K562 (cell line): Measurements from ENCODE around the gene RCOR1. TPM values are rescaled to one million over a fixed set of nuclear protein-coding genes. Genes with fewer than 3 reads are reported as not detected.

Experiments used
- ATAC-seq: fragments of 200-7000 bp; cut with Tn5 transposase; 3 replicates; pipeline ENCODE4 v1.9.1; 2020; ENCODE audit warnings: moderate library complexity
- BruUV-seq: library from RNA; stranded (reverse); fragments of 400-500 nt; replicated peaks from 2 replicates; lab custom pipeline; 2021; lab: Mats Ljungman, UMichigan
- CTCF ChIA-PET: fragments of 300-600 bp; formaldehyde crosslinking; extraction: SDS; loops from one replicate; lab custom pipeline; 2021; ENCODE audit warnings: low intra/inter-chr PET ratio; lab: Yijun Ruan, JAX
- POLR2A ChIA-PET: fragments of 300-600, 350-650 bp; sonication (Branson Sonifier 250); formaldehyde crosslinking; extraction: SDS; loops from one replicate; lab custom pipeline; 2021; ENCODE audit warnings: antibody characterized with exemption, inconsistent platforms; lab: Yijun Ruan, JAX
- DNase-seq, 4 experiments: peaks; one replicate each; pipeline versions ENCODE4 v3.0.0 to v3.0.0-alpha.2; 2011 to 2018; ENCODE audit warnings: low spot score in 3 of 4, mixed read lengths in 3 of 4; ENCODE audit errors: extremely low read depth in 1 of 4
- FAIRE-seq: peaks from 2 replicates; lab custom pipeline; 2011; peaks lifted over from hg19 to GRCh38; lab: Jason Lieb, UNC
- H2AFZ ChIP-seq: 2 replicates; pipeline ENCODE4 v1.6.0; 2011; ENCODE audit warnings: low read depth, low read length, control low read depth, inconsistent platforms
- H3K27ac ChIP-seq: fragments of 200-600 bp; 3 replicates; pipeline ENCODE4 v1.8.0; 2011; ENCODE audit warnings: low read depth, mild to moderate bottlenecking, control low read depth, inconsistent platforms, low read length, moderate library complexity, mixed read lengths; ENCODE audit errors: extremely low read depth
- H3K27me3 ChIP-seq, 2 experiments: fragments of 300-600 bp in 1 of 2; 2 replicates in 1 of 2; 3 replicates in 1 of 2; pipeline versions ENCODE4 v1.6.0 to v1.8.0; 2011; ENCODE audit warnings: inconsistent platforms in 2 of 2, low read length in 2 of 2, mild to moderate bottlenecking in 1 of 2, mixed read lengths in 1 of 2, moderate library complexity in 1 of 2; ENCODE audit not compliant: control insufficient read depth in 2 of 2, insufficient read depth in 2 of 2
- H3K36me3 ChIP-seq: fragments of 300-600 bp; 3 replicates; pipeline ENCODE4 v1.8.0; 2011; ENCODE audit warnings: mild to moderate bottlenecking, low read length, inconsistent platforms; ENCODE audit not compliant: control insufficient read depth, insufficient read depth
- H3K4me1 ChIP-seq, 2 experiments: fragments of 200-600 bp in 1 of 2; replicated peaks in 1 of 2; 2 replicates in 1 of 2; 3 replicates in 1 of 2; pipeline versions ENCODE4 v1.5.1 to v1.8.0; 2011; ENCODE audit warnings: inconsistent platforms in 2 of 2, low read length in 2 of 2, mild to moderate bottlenecking in 1 of 2, mixed read lengths in 1 of 2, moderate library complexity in 1 of 2; ENCODE audit not compliant: control insufficient read depth in 2 of 2, insufficient read depth in 2 of 2
- H3K4me2 ChIP-seq: 2 replicates; pipeline ENCODE4 v1.6.1; 2011; ENCODE audit warnings: low read length, control low read depth, inconsistent platforms, mixed read lengths; ENCODE audit not compliant: insufficient read depth
- H3K4me3 ChIP-seq: fragments of 200-600 bp; sonication (generic), shearing (Covaris generic); 2 replicates; pipeline ENCODE4 v1.5.1; 2016; ENCODE audit warnings: control low read depth, inconsistent platforms
- H3K79me2 ChIP-seq: fragments of 200-600 bp; 3 replicates; pipeline ENCODE4 v1.8.0; 2011; ENCODE audit warnings: low read length, inconsistent platforms; ENCODE audit not compliant: control insufficient read depth, insufficient read depth
- H3K9ac ChIP-seq, 2 experiments: 2 replicates each; pipeline versions ENCODE4 v1.6.0 to v1.6.1; 2011; ENCODE audit warnings: low read depth in 2 of 2, low read length in 2 of 2, control low read depth in 1 of 2, inconsistent platforms in 1 of 2, mild to moderate bottlenecking in 1 of 2, mixed read lengths in 1 of 2; ENCODE audit not compliant: insufficient read depth in 1 of 2
- H3K9me1 ChIP-seq: one replicate; pipeline ENCODE4 v1.6.0; 2011; ENCODE audit warnings: inconsistent platforms, mild to moderate bottlenecking, low read length, moderate library complexity; ENCODE audit not compliant: control insufficient read depth, insufficient read depth
- H3K9me3 ChIP-seq: replicated peaks from 2 replicates; pipeline ENCODE4 v1.5.1; 2011; ENCODE audit warnings: low read depth, low read length, inconsistent platforms; ENCODE audit not compliant: control insufficient read depth, insufficient read depth
- H4K20me1 ChIP-seq: replicated peaks from 2 replicates; pipeline ENCODE4 v1.6.1; 2011; ENCODE audit warnings: low read length, inconsistent platforms, mixed read lengths; ENCODE audit not compliant: control insufficient read depth, insufficient read depth
- HDAC3 ChIP-seq: fragments of 450-650 bp; IDR thresholded peaks from 2 replicates; pipeline ENCODE4 v1.6.1; 2018; ENCODE audit warnings: borderline replicate concordance, mild to moderate bottlenecking, moderate library complexity; ENCODE audit not compliant: partially characterized antibody
- POLR2G ChIP-seq: fragments of 200-400 bp; formaldehyde crosslinking; IDR thresholded peaks from 2 replicates; pipeline ENCODE4 v1.6.1; 2017; ENCODE audit warnings: low read depth, mild to moderate bottlenecking, antibody characterized with exemption, low read length, moderate library complexity
- PYGO2 ChIP-seq: fragments of 450-650 bp; IDR thresholded peaks from 2 replicates; pipeline ENCODE4 v1.6.1; 2016; ENCODE audit warnings: mild to moderate bottlenecking, missing genetic modification characterization, moderate library complexity, missing compliant biosample characterization
- ZNF311 ChIP-seq: fragments of 250-450 bp; sonication (Bioruptor Pico); IDR thresholded peaks from 2 replicates; pipeline ENCODE4 v1.4.0; 2020; ENCODE audit warnings: mild to moderate bottlenecking, moderate library complexity
- ZNF717 ChIP-seq: fragments of 250-450 bp; sonication (Bioruptor Pico); IDR thresholded peaks from 2 replicates; pipeline ENCODE4 v1.5.0; 2021
- WGBS: fragments of 100-300 bp; shearing (Covaris generic); methylation state at CpG from one replicate; pipeline ENCODE4 v1.1.6; 2016; ENCODE audit warnings: low coverage, mixed read lengths; ENCODE audit not compliant: insufficient coverage; ENCODE audit errors: missing lambda C conversion rate; 5-methylcytosine and 5-hydroxymethylcytosine counted together
- in situ Hi-C: fragments of 300-500 bp; cut with MboI; formaldehyde crosslinking; loops from 4 replicates; pipeline ENCODE4 v1.15.0; 2018; ENCODE audit warnings: inconsistent platforms, mixed read lengths
- intact Hi-C: fragments of 100-400 bp; cut with micrococcal nuclease; formaldehyde crosslinking; loops from 2 replicates; pipeline ENCODE4 v1.14.2; 2022
- polyA plus RNA-seq, 8 experiments: library from polyadenylated mRNA; depleted of rRNA in 4 of 8; stranded (reverse) in 5 of 8; unstranded in 3 of 8; fragments of >200 nt; fragmentation: Nextera tagmentation in 2 of 8; fragmentation: Illumina TruSeq in 1 of 8; extraction: Ambion mirVana in 2 of 8; extraction: Trizol in 1 of 8; gene quantifications; 2 replicates each; pipeline versions ENCODE4 v1.2.1 to v1.2.3, GENCODE V29; 2011 to 2014; ENCODE audit warnings: inconsistent platforms in 1 of 8, missing spikeins in 1 of 8
- total RNA-seq, 7 experiments: library from RNA; depleted of rRNA in 6 of 7; stranded (reverse); fragments of >200 nt in 6 of 7; fragmentation: Illumina TruSeq in 2 of 7; extraction: Trizol in 2 of 7; gene quantifications; 2 replicates each; pipeline versions ENCODE4 v1.2.1 to v1.2.3, GENCODE V29; 2011 to 2021; ENCODE audit warnings: low replicate concordance in 1 of 7
- TF ChIP-seq, protein P1 (sequence below): sonication (generic); formaldehyde crosslinking; IDR thresholded peaks from 2 replicates; pipeline ENCODE4 v1.5.0; 2020; ENCODE audit warnings: missing genetic modification reagents

RCOR1 gene
- total and polyA plus RNA-seq, 9 of the 15 experiments (the other 6 are each of a cell fraction or from before 2014, with no cell fraction given), result 8.5 to 47.9 (median 20.9) TPM

DNA sequence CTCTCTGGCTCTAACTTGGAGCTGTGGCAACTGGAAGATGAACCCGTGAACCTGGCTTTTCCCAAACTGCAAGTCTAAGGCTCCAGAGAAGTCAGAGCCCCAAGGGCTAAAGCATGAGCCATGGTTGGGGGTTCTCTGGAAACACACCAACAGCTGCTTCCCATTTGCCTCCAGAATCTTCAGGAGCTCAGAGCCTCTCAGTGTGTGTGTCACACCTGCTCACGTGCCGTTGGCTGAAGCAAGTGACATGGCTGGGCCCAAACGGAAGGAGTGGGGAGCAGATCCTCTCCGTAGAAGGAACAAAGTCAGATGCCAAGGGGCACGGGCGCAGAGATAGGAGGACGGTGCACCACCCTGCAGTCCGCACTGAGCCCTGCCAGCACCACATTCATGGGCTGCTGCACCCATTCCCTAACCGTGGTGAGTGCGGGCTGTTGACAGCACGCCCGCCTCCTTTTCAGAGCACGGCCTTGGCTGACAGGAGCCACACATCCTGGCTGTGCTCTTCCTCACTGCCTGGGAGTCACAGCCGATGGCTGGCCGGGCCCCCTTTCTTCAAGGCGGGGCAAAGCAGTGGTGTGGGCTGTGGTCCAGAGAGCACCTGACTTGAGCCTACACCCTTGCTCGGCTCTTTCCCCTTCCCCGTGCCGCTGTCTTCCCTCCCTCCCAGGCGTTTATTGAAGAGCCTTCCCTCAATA is 168.2 kb downstream of the RCOR1 start (continued):
- TF ChIP-seq HDAC3 (no peak), PYGO2 (no peak), ZNF717 (CRISPR knock-in tag) (no peak)

DNA sequence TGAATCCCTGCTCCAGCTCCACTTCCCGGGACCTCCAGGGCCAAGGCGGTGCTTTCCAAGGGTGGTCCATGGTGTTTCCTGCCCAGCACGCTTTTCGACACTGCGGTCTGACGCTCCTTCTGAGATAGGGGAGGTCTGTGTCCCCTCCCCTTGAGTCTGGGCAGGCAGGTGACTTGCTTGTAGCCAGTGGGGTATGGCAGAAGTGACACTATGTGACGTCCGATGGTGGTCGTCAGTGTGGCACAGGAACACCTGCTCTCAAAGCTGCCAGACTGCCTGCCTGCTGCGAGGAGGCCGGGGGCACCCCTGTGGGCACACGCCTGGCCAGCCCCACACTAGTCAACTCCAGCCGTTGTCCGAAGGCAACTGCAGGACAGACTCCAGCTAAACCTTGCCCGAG is 168.8 kb downstream of the RCOR1 start:
- no TSS peak for BruUV-seq
- Histone ChIP-seq H2AFZ (no peak overlapping the region), H3K27me3 (no peaks in the 10 kb centered on the region; a peak in 1 of 5 replicates), H3K9me3 (no peaks in the 10 kb centered on the region), H3K4me3 (no peak overlapping the region), H3K4me2 (no peak overlapping the region), H3K27ac (no peak overlapping the region), H3K9me1 (no peaks in the 10 kb centered on the region), H3K79me2 (no peaks in the 10 kb centered on the region), H3K9ac (peak overlapping the region in 1 of 2 experiments; percentile 52; a peak in 2 of 4 replicates), H3K36me3 (no peaks in the 10 kb centered on the region), H4K20me1 (no peaks in the 10 kb centered on the region), H3K4me1 (peaks cover 0 to 20% of the 10 kb centered on the region in 2 experiments; a peak in 2 of 5 replicates)
- ChIA-PET POLR2A (no interaction called here), CTCF (no interaction called here)
- no peak for DNase-seq
- FAIRE-seq, result no peak
- WGBS, result 42% methylated on average over 10 of the region's 15 CpGs
- TF ChIP-seq ZNF311 (CRISPR knock-in tag) (no peak), POLR2G (peak; percentile 24; the same call in 1 of the 2 replicates)
- TF ChIP-seq, protein P1, sequence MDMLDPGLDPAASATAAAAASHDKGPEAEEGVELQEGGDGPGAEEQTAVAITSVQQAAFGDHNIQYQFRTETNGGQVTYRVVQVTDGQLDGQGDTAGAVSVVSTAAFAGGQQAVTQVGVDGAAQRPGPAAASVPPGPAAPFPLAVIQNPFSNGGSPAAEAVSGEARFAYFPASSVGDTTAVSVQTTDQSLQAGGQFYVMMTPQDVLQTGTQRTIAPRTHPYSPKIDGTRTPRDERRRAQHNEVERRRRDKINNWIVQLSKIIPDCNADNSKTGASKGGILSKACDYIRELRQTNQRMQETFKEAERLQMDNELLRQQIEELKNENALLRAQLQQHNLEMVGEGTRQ, result no peak
- in situ Hi-C loops, result no loop called here
- intact Hi-C loops, result no loop called here
- ATAC-seq, result no peak
